Motor neuron (in vitro differentiated cells): Measurements from ENCODE around the gene PSKH1. TPM values are rescaled to one million over a fixed set of nuclear protein-coding genes. Genes with fewer than 3 reads are reported as not detected.

ENCODE experiments used
- ATAC-seq, 8 experiments: fragments of 200-7000 bp; cut with Tn5 transposase; replicated peaks in 6 of 8; 2 replicates each; pipeline ENCODE4 v1.8.0; 2021; ENCODE audit warnings: mild to moderate bottlenecking in 8 of 8, moderate library complexity in 8 of 8
- H3K27ac ChIP-seq, 2 donors: fragments of 250-450 bp; sonication (Bioruptor Pico); 2 replicates each; pipeline ENCODE4 v1.9.0; 2021; ENCODE audit warnings: antibody characterized with exemption in 2 of 2, mild to moderate bottlenecking in 2 of 2, moderate library complexity in 1 of 2
- H3K4me1 ChIP-seq, 2 donors: fragments of 250-450 bp; sonication (Bioruptor Pico); replicated peaks in 1 of 2; 2 replicates each; pipeline ENCODE4 v1.6.1; 2021; ENCODE audit warnings: antibody characterized with exemption in 2 of 2, mild to moderate bottlenecking in 2 of 2, moderate library complexity in 1 of 2
- H3K4me3 ChIP-seq, 5 donors: fragments of 250-450 bp; sonication (Bioruptor Pico); 2 replicates each; pipeline ENCODE4 v1.9.0; 2021; ENCODE audit warnings: antibody characterized with exemption in 5 of 5, mild to moderate bottlenecking in 5 of 5, moderate library complexity in 4 of 5
- WGBS, 10 experiments: fragments of 450-650 bp; shearing (Covaris generic); methylation state at CpG; one replicate each; pipeline ENCODE4 v1.0.0; 2022; 5-methylcytosine and 5-hydroxymethylcytosine counted together
- in situ Hi-C, 9 experiments: fragments of 400-800 bp; cut with MboI; loops; one replicate each; pipeline ENCODE4 v1.15.0; 2021; ENCODE audit warnings: low sequenced_read_pairs in 9 of 9, low pct_unique_long_range_greater_than_20kb in 2 of 9; ENCODE audit not compliant: unreplicated experiment in 9 of 9
- total RNA-seq, 8 experiments: library from RNA; unstranded; fragments of 300-600 nt; gene quantifications; 2 replicates each; pipeline versions ENCODE4 v1.2.3 to v1.2.4, GENCODE V29; 2022

Gene PSKH1
- total RNA-seq, 8 experiments from 2014 or later: 7.2 to 35.2 (median 13.9) TPM

DNA sequence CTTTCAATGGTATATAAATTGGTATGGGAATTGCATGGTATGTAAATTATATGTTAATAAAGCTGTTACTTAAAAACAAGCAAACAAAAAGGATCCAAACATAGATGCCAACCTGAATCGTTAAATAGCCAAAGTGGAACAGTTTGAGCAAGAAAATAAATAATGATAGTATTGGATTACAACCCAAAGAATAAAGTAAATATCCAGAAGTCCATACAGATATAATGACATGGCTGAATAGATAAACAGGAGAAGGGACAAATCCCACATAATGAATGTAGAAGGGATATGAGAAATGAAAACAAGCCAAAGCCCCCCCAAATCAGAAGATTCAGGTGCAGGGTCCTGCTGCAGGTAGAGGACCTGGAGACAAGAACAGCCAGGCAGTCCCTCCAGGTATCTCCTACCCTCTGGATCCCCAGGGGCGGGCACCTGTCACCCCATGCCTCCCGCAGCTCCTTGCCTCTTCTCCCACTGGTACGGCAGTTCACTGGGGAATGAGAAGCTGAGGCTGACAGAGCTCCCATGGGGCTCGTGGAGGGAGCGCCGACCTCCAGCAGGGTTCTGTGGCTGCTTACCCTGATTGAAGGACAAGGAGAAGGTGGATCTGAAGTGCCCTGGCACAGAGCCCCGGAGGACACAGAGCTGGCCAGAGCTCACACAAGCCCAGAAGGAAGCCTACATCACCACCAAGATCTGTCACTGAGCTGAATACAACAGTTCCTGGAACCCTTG lies 60.8 kb downstream of the PSKH1 start:
- no peaks in the 10 kb centered on the region for H3K4me1 ChIP-seq
- H3K4me3 ChIP-seq: no peak overlapping the region
- in situ Hi-C loops: no loop called here
- no peak overlapping the region for H3K27ac ChIP-seq
- 70 to 100% (median 96%) methylated on average over 1 to 6 of the region's 8 CpGs for WGBS, 10 experiments
- no peak for ATAC-seq

DNA sequence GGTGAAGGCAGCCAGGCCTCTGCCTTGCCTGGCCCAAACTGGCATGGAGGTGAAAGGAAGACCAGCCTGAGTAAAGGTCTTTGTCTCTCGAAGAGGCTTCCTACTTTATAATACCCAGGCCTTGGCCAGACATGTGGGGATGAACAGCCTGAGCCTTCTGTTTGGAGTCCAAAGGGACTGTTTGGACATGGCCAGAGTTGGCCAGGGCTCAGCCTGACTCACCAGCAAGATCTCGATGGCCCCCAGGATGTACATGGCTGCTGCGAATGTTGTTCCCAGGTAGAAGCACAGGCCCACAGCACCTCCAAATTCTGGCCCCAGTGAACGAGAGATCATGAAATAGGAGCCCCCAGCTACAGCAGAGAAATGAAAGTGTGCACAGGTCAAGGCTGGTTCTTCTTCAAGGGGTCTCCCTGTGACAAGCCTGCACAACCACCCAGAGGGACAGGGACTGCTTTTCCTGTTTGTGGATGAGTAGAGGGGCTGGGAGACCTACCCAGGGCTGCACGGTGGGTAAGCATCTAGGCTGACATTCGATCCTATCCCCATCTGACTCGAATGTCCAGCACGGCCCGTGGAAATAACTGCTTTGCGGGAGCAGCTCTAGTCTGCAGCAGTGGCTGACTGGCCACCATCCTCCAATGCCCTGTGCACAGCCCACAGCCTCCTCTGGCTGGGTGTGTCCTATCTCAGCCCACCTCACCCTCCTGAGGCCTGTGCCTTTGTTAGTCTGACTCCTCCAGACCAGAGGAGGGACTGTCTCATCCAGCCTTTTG lies 61.6 kb downstream of the PSKH1 start:
- no peak overlapping the region for H3K27ac ChIP-seq
- in situ Hi-C loops: no loop called here
- H3K4me1 ChIP-seq: no peaks in the 10 kb centered on the region
- 47 to 100% (median 91%) methylated on average over 1 to 6 of the region's 10 CpGs; no CpG with 5 or more reads in 4 of the 10 experiments for WGBS, 10 experiments
- ATAC-seq: no peak
- no peak overlapping the region for H3K4me3 ChIP-seq

DNA sequence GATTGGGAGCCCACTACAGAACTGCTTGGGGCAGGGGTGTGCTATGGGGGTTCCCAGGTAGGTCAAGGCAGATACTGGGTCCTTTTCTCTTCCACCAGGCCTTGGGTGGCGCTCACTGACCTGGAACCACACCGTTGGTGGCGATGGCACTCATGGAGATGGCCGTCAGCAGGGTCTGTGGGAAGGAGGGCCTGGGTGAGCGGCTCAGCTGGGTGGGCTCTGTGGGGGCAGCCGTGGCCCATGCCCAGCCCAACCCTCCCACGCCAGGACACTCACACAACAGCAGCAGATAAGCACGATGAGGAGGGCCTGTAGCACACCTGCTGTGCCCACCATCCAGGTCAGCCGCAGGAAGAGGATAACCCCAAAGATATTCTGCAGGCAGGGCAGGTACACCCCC lies 64.6 kb downstream of the PSKH1 start:
- WGBS, 10 experiments: 90 to 100% (median 93%) methylated on average over 1 to 6 of the region's 9 CpGs; no CpG with 5 or more reads in 5 of the 10 experiments
- H3K4me1 ChIP-seq: no peaks in the 10 kb centered on the region
- H3K4me3 ChIP-seq: no peak overlapping the region
- in situ Hi-C loops: no loop called here
- H3K27ac ChIP-seq: no peak overlapping the region
- no peak for ATAC-seq

DNA sequence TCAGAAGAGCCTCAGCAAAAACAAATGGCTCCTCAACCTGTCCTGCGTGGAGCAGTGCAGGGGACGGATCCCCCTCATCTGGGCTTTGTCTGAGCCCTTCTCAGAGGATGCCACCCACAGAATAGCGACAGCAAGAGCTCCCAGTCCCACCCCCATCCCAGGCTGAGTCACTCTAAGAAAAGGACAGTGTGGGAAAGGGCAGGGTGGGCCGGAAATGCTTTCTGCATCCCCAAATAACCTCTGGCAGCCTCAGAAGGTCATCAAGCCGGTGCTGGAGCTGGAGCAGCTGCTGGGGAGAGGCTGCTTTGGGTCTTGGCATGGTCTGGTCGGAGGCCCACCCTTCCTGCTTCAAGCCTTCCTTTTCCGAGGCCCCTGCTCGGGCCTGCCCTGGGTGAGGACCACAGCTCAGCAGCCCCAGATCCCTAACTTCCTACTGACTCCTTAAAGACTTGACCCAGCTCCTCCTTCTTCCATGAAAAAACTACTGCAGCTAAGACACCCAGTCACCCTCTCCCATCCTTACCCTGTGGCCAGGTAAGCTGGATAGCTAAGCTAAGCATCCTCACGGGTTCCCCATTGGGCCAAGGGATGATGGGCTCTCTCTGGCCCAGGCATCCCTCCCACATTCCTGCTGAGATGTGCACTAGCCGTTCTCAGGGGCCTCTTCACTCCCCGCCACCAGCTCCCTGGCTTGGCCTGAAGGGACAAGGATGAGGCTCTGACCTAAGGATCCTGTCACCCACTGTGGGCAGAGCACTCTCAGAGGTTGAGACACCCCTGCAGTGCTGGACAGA lies 66.7 kb downstream of the PSKH1 start:
- in situ Hi-C loops: no loop called here
- WGBS, 10 experiments: 45 to 93% (median 80%) methylated on average over 1 to 5 of the region's 11 CpGs; no CpG with 5 or more reads in 5 of the 10 experiments
- Histone ChIP-seq H3K4me3 (no peak overlapping the region), H3K27ac (no peak overlapping the region), H3K4me1 (no peaks in the 10 kb centered on the region)
- peak in 6 of 8 experiments; percentile 20 to 94 (median 58) for ATAC-seq

DNA sequence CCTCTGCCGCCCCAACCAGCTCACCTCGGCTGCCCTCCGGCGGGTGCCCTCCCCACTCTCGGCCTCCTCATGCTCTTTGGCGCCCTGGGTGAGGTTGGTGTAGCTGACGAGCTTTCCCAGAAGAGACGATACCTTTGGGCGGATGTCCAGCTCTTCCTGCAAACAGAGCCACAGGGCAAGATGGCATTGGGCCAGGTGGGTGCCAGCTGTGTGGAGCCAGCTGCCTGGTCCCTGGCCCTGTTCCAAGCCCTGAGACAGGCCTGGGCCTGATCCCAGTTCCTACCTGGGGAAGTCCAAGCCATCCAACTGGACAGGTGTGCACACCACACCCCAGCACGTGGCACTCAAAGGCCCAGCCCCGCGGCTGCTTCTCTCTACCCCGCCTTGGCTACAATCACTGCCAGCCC lies 68.5 kb downstream of the PSKH1 start:
- Histone ChIP-seq H3K4me1 (no peaks in the 10 kb centered on the region), H3K27ac (no peak overlapping the region), H3K4me3 (no peak overlapping the region)
- in situ Hi-C loops: no loop called here
- ATAC-seq: no peak
- WGBS, 10 experiments: 95 to 100% methylated on average over 4 to 5 of the region's 13 CpGs; no CpG with 5 or more reads in 8 of the 10 experiments

DNA sequence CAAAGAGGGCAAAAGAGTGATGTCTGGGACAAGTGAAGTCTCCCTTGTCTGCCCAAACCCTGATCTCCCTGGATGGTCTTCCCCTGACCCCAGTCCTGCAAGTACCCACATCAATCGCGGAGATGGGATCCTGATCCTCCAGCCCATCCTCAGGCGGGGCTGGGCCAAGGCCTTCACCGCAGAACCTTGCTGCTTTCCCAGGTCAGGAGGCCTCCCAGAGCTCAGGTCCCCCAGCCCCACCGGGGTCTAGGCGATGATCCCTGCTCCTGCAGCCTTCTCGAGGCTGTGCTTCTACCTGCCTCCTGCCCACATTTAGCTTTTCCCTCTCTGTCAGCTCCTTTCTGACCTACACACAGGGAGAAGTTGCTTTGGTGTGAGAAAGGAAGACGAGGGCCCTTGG lies 69.1 kb downstream of the PSKH1 start:
- in situ Hi-C loops: no loop called here

DNA sequence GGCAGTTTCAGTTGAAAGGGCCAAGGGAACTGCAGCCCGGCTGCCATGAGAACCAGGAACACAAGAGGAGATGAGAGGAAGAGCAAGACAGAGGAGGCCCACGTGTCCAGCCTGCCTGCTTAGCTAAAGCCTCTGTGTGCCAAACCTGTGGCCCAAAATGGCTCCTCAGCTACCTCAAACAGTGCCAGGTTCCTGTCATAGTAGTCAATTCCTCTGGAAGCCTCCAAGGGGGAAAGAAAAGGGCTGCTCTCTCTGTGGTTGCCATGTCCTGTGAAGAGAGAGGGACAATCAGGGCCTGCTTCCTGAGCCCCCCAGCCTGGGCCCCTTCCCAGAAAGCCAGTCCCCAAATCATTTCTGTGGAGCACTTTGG lies 70.2 kb downstream of the PSKH1 start:
- in situ Hi-C loops: no loop called here
- H3K27ac ChIP-seq: no peak overlapping the region
- 100% methylated on average over 1 of the region's 2 CpGs; no CpG with 5 or more reads in 7 of the 10 experiments for WGBS, 10 experiments
- ATAC-seq: no peak
- H3K4me1 ChIP-seq: peaks cover 0 to 3% of the 10 kb centered on the region in 2 donors
- H3K4me3 ChIP-seq: no peak overlapping the region

More for the DNA sequence above, 69.1 kb downstream of the PSKH1 start:
- H3K27ac ChIP-seq: no peak overlapping the region
- H3K4me1 ChIP-seq: peaks cover 0 to under 1% of the 10 kb centered on the region in 2 donors
- no peak for ATAC-seq
- H3K4me3 ChIP-seq: no peak overlapping the region
- 67 to 94% methylated on average over 1 to 5 of the region's 8 CpGs; no CpG with 5 or more reads in 8 of the 10 experiments for WGBS, 10 experiments

DNA sequence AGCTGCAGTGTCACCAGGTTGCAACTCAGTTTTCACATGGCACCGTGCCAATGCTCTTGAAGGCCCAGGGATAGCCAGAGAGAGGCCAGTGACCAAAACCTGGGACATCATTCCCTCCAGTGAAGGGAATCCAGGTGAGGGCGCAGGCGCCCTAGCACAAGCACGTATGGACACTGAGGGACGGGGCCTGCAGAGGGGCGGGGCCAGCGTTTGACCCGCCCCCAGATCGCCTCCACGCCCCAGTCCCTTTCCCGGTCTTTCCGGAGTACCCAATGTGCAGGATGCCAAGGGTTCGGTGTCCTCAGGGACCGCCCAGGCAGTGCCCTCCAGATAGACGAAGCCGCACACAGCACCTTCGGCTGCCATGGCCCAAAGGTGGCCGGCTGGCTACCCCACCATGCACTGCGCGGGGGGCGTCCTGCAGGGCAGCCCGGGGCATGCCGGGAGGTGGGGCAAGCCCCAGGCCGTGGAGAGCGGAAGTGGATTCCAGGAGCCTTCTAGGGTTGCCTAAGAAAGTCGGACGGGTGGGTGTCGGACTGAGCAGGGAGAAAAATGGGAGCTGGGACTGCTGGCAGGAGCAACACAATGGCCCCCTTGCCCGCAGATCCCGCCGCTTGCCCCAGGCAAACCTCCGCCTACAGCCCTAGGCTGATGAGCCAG lies 70.7 kb downstream of the PSKH1 start:
- whole genome bisulfite sequencing, 10 experiments: 20 to 100% (median 60%) methylated on average over 1 to 10 of the region's 32 CpGs; no CpG with 5 or more reads in 6 of the 10 experiments
- no peak for ATAC-seq
- no peak overlapping the region for H3K27ac ChIP-seq
- in situ Hi-C loops: no loop called here
- no peak overlapping the region for H3K4me3 ChIP-seq
- peaks cover 0 to 3% of the 10 kb centered on the region in 2 donors for H3K4me1 ChIP-seq

DNA sequence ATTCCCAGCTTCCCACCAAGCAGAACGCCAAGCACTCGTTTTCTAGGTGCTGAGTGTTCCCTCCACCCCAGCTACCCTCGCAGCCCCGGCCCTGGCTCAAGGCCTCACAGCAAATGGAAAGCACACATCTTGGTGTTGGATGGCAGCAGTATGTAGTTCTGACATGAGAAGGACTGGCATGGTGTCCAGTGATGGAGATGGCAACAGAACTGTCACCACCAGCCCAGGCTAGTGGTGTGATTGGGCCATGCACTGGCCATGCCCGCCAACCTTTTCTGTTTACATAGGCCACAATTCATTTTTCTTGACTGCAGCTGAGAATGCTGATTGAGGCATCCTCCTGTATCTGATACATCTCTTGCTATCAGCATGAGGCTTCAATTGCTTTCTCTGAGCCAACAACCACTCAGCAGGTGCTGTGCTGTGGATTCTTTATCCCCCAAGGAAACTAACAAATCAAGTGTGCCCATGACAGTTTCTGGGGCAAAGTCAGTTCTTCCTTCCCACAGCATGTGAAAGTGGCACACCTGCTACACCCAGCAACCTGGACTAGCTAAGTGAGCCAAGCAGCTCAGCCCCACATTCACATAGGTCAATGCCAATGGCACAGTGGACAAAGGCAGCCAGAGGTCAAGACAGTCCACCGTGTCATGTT lies 71.5 kb downstream of the PSKH1 start:
- no peak for ATAC-seq
- Histone ChIP-seq H3K4me1 (peaks cover 0 to 5% of the 10 kb centered on the region in 2 donors), H3K4me3 (no peak overlapping the region), H3K27ac (no peak overlapping the region)
- 60 to 95% (median 82%) methylated on average over 1 to 4 of the region's 6 CpGs; no CpG with 5 or more reads in 6 of the 10 experiments for WGBS, 10 experiments
- in situ Hi-C loops: no loop called here

DNA sequence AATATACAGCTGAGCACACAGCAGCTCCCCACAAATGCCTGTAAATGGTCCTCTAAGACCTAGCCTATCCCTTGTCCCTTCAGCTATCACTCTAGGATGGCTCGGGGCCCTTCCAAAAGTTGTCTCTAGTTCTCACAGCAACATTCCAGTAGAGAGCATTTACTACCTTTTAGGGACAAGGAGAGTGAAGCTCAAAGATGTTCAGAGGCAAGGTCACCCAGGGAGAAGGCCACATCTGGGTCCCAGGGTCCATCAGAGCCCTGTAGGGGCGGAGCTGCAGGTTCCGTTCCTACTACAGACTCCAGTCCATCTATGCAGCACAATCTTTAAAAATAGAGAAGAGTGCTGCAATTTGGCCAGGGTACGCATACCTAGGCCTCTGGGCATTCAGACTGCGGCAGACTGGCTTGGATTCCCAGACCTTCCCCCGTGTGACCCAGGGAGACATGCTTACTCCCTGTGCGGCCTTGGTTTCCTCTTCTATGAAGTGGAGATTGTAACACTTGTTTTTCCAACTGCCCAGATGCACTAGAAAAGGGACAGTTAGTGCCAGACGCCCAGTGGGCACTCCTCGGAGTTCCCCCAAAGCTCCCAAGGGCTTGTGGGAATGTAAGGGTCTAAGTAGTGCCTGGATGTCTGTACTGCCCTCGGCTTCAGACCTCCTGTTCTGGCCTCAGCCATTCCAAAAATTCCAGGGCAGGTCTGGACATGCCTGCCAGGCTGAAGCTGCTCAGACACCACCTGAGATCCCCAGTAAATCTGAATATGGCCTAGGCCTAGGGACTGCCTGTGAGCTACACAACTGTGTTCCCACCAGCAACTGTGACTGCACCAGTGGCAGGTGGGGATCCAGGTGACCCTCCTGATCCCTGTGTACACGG lies 72.9 kb downstream of the PSKH1 start:
- ATAC-seq: peak in 2 of 8 experiments; percentile 6 to 12
- in situ Hi-C loops: no loop called here
- WGBS, 10 experiments: 70 to 100% (median 90%) methylated on average over 1 to 5 of the region's 11 CpGs; no CpG with 5 or more reads in 4 of the 10 experiments
- Histone ChIP-seq H3K27ac (no peak overlapping the region), H3K4me3 (no peak overlapping the region), H3K4me1 (peaks cover 0 to 5% of the 10 kb centered on the region in 2 donors)

DNA sequence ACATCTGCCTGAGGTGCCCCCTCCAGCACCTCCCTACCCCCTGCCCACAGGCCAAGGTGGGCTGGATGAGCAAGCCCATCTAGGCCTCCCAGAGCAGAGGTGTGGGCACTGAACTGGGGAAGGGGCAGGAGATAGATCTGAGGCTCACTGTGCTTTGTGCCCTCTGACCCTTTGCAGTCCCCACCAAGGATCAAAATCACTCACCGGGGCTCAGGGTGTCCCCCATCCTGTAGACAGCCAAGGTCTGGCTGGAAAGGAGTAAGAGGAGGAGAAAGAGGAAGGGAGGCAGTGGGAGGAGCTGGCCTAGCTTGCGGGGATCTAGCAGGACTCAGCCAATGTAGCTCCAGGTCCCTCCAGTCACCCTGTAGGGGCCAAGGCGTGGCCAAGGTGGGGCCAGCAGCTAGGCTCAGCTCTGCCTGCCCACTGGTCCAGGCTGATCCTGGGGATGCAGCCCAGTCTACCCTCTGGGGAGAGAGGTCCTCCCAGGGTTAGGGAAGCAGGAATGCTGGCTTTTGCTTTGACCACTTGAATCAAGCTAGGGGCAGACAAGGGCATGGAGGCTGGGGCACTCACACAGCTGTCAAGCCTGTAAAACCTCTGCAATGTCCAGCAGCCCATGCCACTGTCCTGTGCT lies 73.6 kb downstream of the PSKH1 start:
- Histone ChIP-seq H3K27ac (no peak overlapping the region), H3K4me1 (peaks cover 0 to 5% of the 10 kb centered on the region in 2 donors), H3K4me3 (no peak overlapping the region)
- WGBS, 10 experiments: 90% methylated on average over 2 of the region's 3 CpGs; no CpG with 5 or more reads in 9 of the 10 experiments
- ATAC-seq: peak in 3 of 8 experiments; percentile 20 to 48 (median 21)
- in situ Hi-C loops: no loop called here
